Measurements from ENCODE around the gene PSENEN. TPM values are rescaled to one million over a fixed set of nuclear protein-coding genes. Genes with fewer than 3 reads are reported as not detected.

The PSENEN gene
- total RNA-seq, 6 experiments from 2014 or later = 24.2 to 42.9 (median 35.8) TPM

- no peaks in the 10 kb centered on the region for H3K4me1 ChIP-seq
- no peak overlapping the region for H3K4me3 ChIP-seq
- intact Hi-C loops (cut with DNase I) = no loop called here
- TF ChIP-seq CTCF (IDR thresholded peaks at IDR 0.05) (no peak), POLR2A (IDR thresholded peaks at IDR 0.05) (no peak)
- no peak for DNase-seq
- ATAC-seq = no peak
- H3K27ac ChIP-seq = no peak overlapping the region
- H3K9me3 ChIP-seq = no peaks in the 10 kb centered on the region
- no peaks in the 10 kb centered on the region for H3K27me3 ChIP-seq
- 63% methylated on average over 6 of the region's 9 CpGs for WGBS (ENCODE audit: insufficient coverage, low coverage, low lambda C conversion rate, missing lambda C conversion rate)
- no peaks in the 10 kb centered on the region for H3K36me3 ChIP-seq
Measured at GRCh38 chr19:35703343-35703742, 42.1 kb upstream of the PSENEN start.

- no peaks in the 10 kb centered on the region for H3K36me3 ChIP-seq
- H3K27me3 ChIP-seq = no peaks in the 10 kb centered on the region
- intact Hi-C loops (cut with DNase I) = no loop called here
- no peak for ATAC-seq
- 20% methylated on average over 1 of the region's 24 CpGs for WGBS (ENCODE audit: insufficient coverage, low coverage, low lambda C conversion rate, missing lambda C conversion rate)
- DNase-seq = no peak
- TF ChIP-seq CTCF (IDR thresholded peaks at IDR 0.05) = no peak
- TF ChIP-seq POLR2A (IDR thresholded peaks at IDR 0.05) = no peak
- no peak within 1 kb of the TSS for H3K27ac ChIP-seq
- H3K4me1 ChIP-seq = no peaks in the 10 kb centered on the region
- H3K9me3 ChIP-seq = no peaks in the 10 kb centered on the region
- no peak within 1 kb of the TSS for H3K4me3 ChIP-seq
Measured at GRCh38 chr19:35704218-35704617, 41.2 kb upstream of the PSENEN start, which contains the start of gene ZBTB32. Gene ZBTB32, plus strand, starts transcription at chr19:35704558. Its CDS starts 10,069 bp downstream, at chr19:35714627.

- H3K27me3 ChIP-seq = no peaks in the 10 kb centered on the region
- intact Hi-C loops (cut with DNase I) = no loop called here
- ATAC-seq (no peak), DNase-seq (no peak)
- TF ChIP-seq CTCF (IDR thresholded peaks at IDR 0.05) = no peak
- no peak for TF ChIP-seq POLR2A (IDR thresholded peaks at IDR 0.05)
- no peaks in the 10 kb centered on the region for H3K36me3 ChIP-seq
- H3K9me3 ChIP-seq = no peaks in the 10 kb centered on the region
- H3K27ac ChIP-seq = no peak overlapping the region
- H3K4me1 ChIP-seq = no peaks in the 10 kb centered on the region
- H3K4me3 ChIP-seq = no peak overlapping the region
- WGBS (ENCODE audit: insufficient coverage, low coverage, low lambda C conversion rate, missing lambda C conversion rate) = no CpG with 5 or more reads among the region's 1 CpG
Measured at GRCh38 chr19:35708391-35708790, 37.1 kb upstream of the PSENEN start.

GRCh38 chr19:35710784-35711723 is 34.4 kb upstream of the PSENEN start:
- ATAC-seq = no peak
- DNase-seq = no peak
- no peaks in the 10 kb centered on the region for H3K9me3 ChIP-seq
- TF ChIP-seq CTCF (IDR thresholded peaks at IDR 0.05) (no peak), POLR2A (IDR thresholded peaks at IDR 0.05) (no peak)
- intact Hi-C loops (cut with DNase I) = no loop called here
- H3K27me3 ChIP-seq = no peaks in the 10 kb centered on the region
- H3K4me3 ChIP-seq = no peak overlapping the region
- no peak overlapping the region for H3K27ac ChIP-seq
- WGBS (ENCODE audit: insufficient coverage, low coverage, low lambda C conversion rate, missing lambda C conversion rate) = 57% methylated on average over 8 of the region's 13 CpGs
- peaks cover 0 to 7% (median 3%) of the 10 kb centered on the region in 4 donors for H3K4me1 ChIP-seq
- H3K36me3 ChIP-seq = no peaks in the 10 kb centered on the region

Data from right lobe of liver (tissue), 6 donors.